Immature natural killer cell (primary cell): ENCODE measurements around the gene CEP44. TPM values are rescaled to one million over a fixed set of nuclear protein-coding genes. Genes with fewer than 3 reads are reported as not detected.

Experiments used
- DNase-seq, 3 donors: peaks; one replicate each; pipeline ENCODE4 v3.0.0; 2022; ENCODE audit warnings: mixed read lengths in 1 of 3
- H3K27ac Mint-ChIP-seq, 6 donors: one replicate each; pipeline ENCODE4 v1.8.0; 2020; ENCODE audit warnings: mixed read lengths in 6 of 6, mild to moderate bottlenecking in 5 of 6, inconsistent platforms in 4 of 6, moderate library complexity in 3 of 6
- H3K27me3 Mint-ChIP-seq, 3 donors: one replicate each; pipeline ENCODE4 v1.8.0; 2020 to 2021; ENCODE audit warnings: low read depth in 3 of 3, mild to moderate bottlenecking in 3 of 3, mixed read lengths in 3 of 3, moderate library complexity in 3 of 3, inconsistent platforms in 1 of 3
- H3K36me3 Mint-ChIP-seq, 3 donors: one replicate each; pipeline ENCODE4 v1.8.0; 2020; ENCODE audit warnings: mixed read lengths in 3 of 3, inconsistent platforms in 2 of 3, mild to moderate bottlenecking in 2 of 3
- H3K4me1 Mint-ChIP-seq, 2 donors: one replicate each; pipeline ENCODE4 v1.8.0; 2020; ENCODE audit warnings: inconsistent platforms in 2 of 2, mild to moderate bottlenecking in 2 of 2, mixed read lengths in 2 of 2, moderate library complexity in 1 of 2
- H3K4me3 Mint-ChIP-seq, 5 donors: one replicate each; pipeline ENCODE4 v1.8.0; 2020; ENCODE audit warnings: mild to moderate bottlenecking in 5 of 5, mixed read lengths in 5 of 5, inconsistent platforms in 3 of 5, moderate library complexity in 3 of 5
- H3K9me3 Mint-ChIP-seq, 6 donors: one replicate each; pipeline ENCODE4 v1.8.0; 2020; ENCODE audit warnings: mild to moderate bottlenecking in 6 of 6, mixed read lengths in 6 of 6, inconsistent platforms in 4 of 6, moderate library complexity in 3 of 6
- polyA plus RNA-seq, 3 donors: library from polyadenylated mRNA; unstranded; fragments of 300-500 nt; fragmentation: Illumina TruSeq; gene quantifications; one replicate each; pipeline ENCODE4 v1.2.3, GENCODE V29; 2021

CEP44 gene
- polyA plus RNA-seq, 3 donors from 2014 or later, result 3.8 to 6.2 (median 4.8) TPM

GRCh38 chr4:174262624-174263444, 20.9 kb upstream of the CEP44 start:
- Mint-ChIP-seq H3K27ac (no peak overlapping the region), H3K4me3 (no peak overlapping the region), H3K4me1 (peaks cover 6 to 30% of the 10 kb centered on the region in 2 donors), H3K9me3 (no peaks in the 10 kb centered on the region), H3K36me3 (peaks cover 0 to 6% (median 0%) of the 10 kb centered on the region in 3 donors), H3K27me3 (no peaks in the 10 kb centered on the region)
- no peak for DNase-seq

- peaks cover 0 to 6% (median 0%) of the 10 kb centered on the region in 3 donors for H3K36me3 Mint-ChIP-seq
- H3K4me3 Mint-ChIP-seq, result no peak overlapping the region
- no peak overlapping the region for H3K27ac Mint-ChIP-seq
- DNase-seq, result no peak
- no peaks in the 10 kb centered on the region for H3K9me3 Mint-ChIP-seq
- H3K4me1 Mint-ChIP-seq, result peaks cover 6 to 30% of the 10 kb centered on the region in 2 donors
- H3K27me3 Mint-ChIP-seq, result no peaks in the 10 kb centered on the region
These were observed 20.3 kb upstream of the CEP44 start for GRCh38 chr4:174263445-174263736.

DNA sequence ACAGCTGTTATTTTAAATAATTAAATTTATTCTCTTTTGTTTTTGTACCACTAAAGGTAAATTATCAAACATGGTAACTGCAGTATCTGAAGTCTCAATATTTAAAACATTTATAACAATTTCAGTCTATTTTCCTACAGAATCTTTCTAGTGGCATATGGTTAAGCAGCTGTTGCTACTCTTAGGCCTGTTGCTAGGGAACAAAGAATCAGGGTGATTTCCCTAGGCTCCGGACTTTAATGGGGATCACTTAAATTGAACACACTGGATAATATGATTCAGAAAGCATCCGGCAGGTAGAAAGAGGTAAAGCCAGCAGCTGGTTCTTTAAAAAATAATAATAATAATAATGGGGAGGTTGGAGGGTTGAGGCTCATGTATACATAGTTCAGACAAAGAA, 17.8 kb upstream of the CEP44 start:
- peaks cover 0 to 6% (median 0%) of the 10 kb centered on the region in 3 donors for H3K36me3 Mint-ChIP-seq
- no peaks in the 10 kb centered on the region for H3K9me3 Mint-ChIP-seq
- no peak for DNase-seq
- peaks cover 8 to 23% of the 10 kb centered on the region in 2 donors for H3K4me1 Mint-ChIP-seq
- H3K27me3 Mint-ChIP-seq, result peaks cover 0 to 2% (median 0%) of the 10 kb centered on the region in 3 donors
- H3K27ac Mint-ChIP-seq, result no peak overlapping the region
- no peak overlapping the region for H3K4me3 Mint-ChIP-seq

DNA sequence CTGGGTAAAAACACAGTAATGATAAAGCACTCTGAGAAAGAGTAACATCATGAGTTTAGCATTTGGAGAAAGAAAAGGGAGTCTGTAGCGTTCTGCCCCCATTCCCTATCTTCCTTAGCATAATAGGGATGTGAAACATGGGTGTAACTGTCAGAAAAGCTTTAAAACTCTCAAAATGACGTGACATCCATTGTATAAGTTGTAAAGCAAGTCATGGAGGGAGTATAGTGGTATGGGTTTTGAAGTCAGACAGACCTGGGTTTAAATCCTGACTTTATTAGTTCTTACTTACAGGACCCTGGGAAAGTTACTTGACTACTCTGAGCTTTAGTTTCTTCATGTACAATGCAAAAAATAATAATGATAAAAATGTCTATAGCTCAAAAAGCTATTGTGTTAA, 17.3 kb upstream of the CEP44 start:
- H3K36me3 Mint-ChIP-seq, result peaks cover 0 to 6% (median 0%) of the 10 kb centered on the region in 3 donors
- DNase-seq, result no peak
- H3K4me3 Mint-ChIP-seq, result no peak overlapping the region
- H3K27me3 Mint-ChIP-seq, result peaks cover 0 to 2% (median 0%) of the 10 kb centered on the region in 3 donors
- no peak overlapping the region for H3K27ac Mint-ChIP-seq
- H3K4me1 Mint-ChIP-seq, result peaks cover 13 to 24% of the 10 kb centered on the region in 2 donors
- no peaks in the 10 kb centered on the region for H3K9me3 Mint-ChIP-seq

GRCh38 chr4:174273930-174274329, 9.8 kb upstream of the CEP44 start:
- Mint-ChIP-seq H3K27me3 (peaks cover 0 to 2% (median 0%) of the 10 kb centered on the region in 3 donors), H3K27ac (no peak overlapping the region), H3K9me3 (no peaks in the 10 kb centered on the region), H3K4me3 (no peak overlapping the region), H3K36me3 (peaks cover 0 to under 1% (median 0%) of the 10 kb centered on the region in 3 donors), H3K4me1 (peaks cover 13 to 64% of the 10 kb centered on the region in 2 donors)
- DNase-seq, result no peak

GRCh38 chr4:174274436-174274835, 9.3 kb upstream of the CEP44 start:
- Mint-ChIP-seq H3K9me3 (no peaks in the 10 kb centered on the region), H3K36me3 (peaks cover 3 to 5% (median 4%) of the 10 kb centered on the region in 3 donors), H3K27me3 (peaks cover 0 to 2% (median 0%) of the 10 kb centered on the region in 3 donors), H3K4me1 (peaks cover 14 to 69% of the 10 kb centered on the region in 2 donors), H3K27ac (no peak overlapping the region), H3K4me3 (no peak overlapping the region)
- DNase-seq, result no peak

DNA sequence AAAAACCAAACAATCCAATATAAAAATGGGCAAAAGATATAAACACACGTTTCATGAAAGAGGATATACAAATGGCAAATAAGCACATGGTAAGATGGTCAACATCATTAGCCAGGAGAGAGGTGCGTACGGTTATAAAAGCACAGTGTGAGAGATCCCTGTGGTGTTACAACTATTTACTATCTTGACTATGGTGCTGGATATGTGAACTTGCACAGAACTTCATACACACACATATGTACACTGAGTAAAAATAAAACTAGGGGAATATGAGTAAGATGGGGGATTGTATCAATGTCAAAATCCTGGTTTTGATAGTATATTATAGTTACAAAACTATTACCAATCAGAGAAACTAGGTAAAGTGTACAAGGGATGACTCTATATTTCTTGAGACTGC, 8.6 kb upstream of the CEP44 start:
- Mint-ChIP-seq H3K4me3 (no peak overlapping the region), H3K4me1 (peaks cover 19 to 76% of the 10 kb centered on the region in 2 donors), H3K27me3 (peaks cover 0 to 2% (median 0%) of the 10 kb centered on the region in 3 donors), H3K36me3 (peaks cover 4 to 6% (median 5%) of the 10 kb centered on the region in 3 donors), H3K9me3 (no peaks in the 10 kb centered on the region), H3K27ac (no peak overlapping the region)
- DNase-seq, result no peak

DNA sequence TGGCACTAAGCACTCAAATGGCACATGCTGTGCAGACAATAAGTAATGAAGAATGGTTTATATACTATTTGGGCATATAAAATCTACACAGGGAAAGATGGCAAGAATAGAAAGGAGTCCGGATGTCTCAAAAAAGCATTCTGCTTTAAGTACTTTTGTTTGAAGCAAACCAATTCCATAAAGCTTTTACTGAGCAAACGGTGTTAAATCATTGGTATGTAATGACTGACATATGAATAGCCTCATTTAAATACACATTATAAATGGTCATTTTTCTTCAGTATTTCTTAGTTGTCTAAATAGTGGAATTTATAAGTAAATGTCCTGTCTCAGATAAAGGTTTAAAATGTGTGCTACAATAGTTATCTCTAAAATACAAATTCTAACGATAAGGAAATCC, 6.3 kb upstream of the CEP44 start:
- no peaks in the 10 kb centered on the region for H3K27me3 Mint-ChIP-seq
- no peak for DNase-seq
- H3K36me3 Mint-ChIP-seq, result peaks cover 4 to 6% (median 5%) of the 10 kb centered on the region in 3 donors
- H3K4me3 Mint-ChIP-seq, result no peak overlapping the region
- peaks cover 27 to 83% of the 10 kb centered on the region in 2 donors for H3K4me1 Mint-ChIP-seq
- H3K27ac Mint-ChIP-seq, result peak overlapping the region in 1 of 6 donors; percentile 53
- no peaks in the 10 kb centered on the region for H3K9me3 Mint-ChIP-seq

DNA sequence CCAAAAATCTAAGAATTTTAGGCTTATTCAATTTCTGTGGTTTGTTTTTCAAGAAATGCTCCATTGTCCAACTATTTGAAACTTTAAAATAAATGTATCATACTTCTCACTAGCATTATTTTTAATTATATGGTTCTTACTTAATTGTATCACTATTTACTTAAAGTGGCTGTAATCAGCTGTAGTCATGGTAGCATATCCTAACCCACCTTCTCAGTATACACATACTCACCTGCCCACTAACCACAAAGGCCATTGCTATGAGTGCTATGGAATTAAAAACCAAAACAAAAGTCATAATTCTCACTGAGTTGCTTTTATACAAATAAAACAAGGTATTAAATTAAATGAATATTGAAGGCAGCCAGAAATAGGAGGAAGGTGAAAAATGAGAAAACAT, 5.2 kb upstream of the CEP44 start:
- H3K9me3 Mint-ChIP-seq, result no peaks in the 10 kb centered on the region
- peaks cover 32 to 82% of the 10 kb centered on the region in 2 donors for H3K4me1 Mint-ChIP-seq
- H3K27ac Mint-ChIP-seq, result peak overlapping the region in 1 of 6 donors; percentile 35
- peaks cover 4 to 6% (median 5%) of the 10 kb centered on the region in 3 donors for H3K36me3 Mint-ChIP-seq
- no peak overlapping the region for H3K4me3 Mint-ChIP-seq
- DNase-seq, result no peak
- H3K27me3 Mint-ChIP-seq, result peaks cover 0 to 6% (median 5%) of the 10 kb centered on the region in 3 donors

GRCh38 chr4:174279433-174280155, 4.1 kb upstream of the CEP44 start:
- DNase-seq, result no peak
- Mint-ChIP-seq H3K27me3 (peaks cover 4 to 10% (median 9%) of the 10 kb centered on the region in 3 donors), H3K4me1 (peaks cover 39 to 88% of the 10 kb centered on the region in 2 donors), H3K27ac (no peak overlapping the region), H3K36me3 (peaks cover 4 to 6% (median 5%) of the 10 kb centered on the region in 3 donors), H3K4me3 (no peak overlapping the region), H3K9me3 (no peaks in the 10 kb centered on the region)

GRCh38 chr4:174281182-174281737, 2.5 kb upstream of the CEP44 start:
- peak overlapping the region in 5 of 6 donors; percentile 31 to 69 (median 41) for H3K27ac Mint-ChIP-seq
- DNase-seq, result no peak
- H3K9me3 Mint-ChIP-seq, result no peaks in the 10 kb centered on the region
- H3K4me3 Mint-ChIP-seq, result peak overlapping the region in 2 of 5 donors; percentile 12 to 25
- peaks cover 4 to 6% (median 5%) of the 10 kb centered on the region in 3 donors for H3K36me3 Mint-ChIP-seq
- H3K27me3 Mint-ChIP-seq, result peaks cover 5 to 11% (median 10%) of the 10 kb centered on the region in 3 donors
- peaks cover 49 to 94% of the 10 kb centered on the region in 2 donors for H3K4me1 Mint-ChIP-seq

DNA sequence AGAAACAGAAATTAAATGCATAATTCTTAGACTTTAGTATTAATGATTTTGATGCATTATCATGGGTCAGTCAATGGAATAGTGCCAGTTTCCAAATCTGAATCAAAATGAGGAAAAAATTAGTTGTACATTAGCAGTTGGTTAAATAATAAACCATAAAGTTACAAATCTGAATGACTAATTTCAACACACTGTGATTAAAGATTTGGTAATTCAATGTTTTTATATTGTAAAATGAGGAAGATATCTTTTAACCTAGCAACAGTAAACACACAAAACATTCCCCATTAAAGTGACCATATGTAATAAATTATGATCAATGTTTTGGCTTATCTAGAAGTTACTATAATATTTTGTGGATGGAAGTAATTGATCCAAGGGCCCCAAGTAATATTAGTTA, 1.8 kb upstream of the CEP44 start:
- Mint-ChIP-seq H3K9me3 (no peaks in the 10 kb centered on the region), H3K27ac (peak overlapping the region in 5 of 6 donors; percentile 98 to 100 (median 100)), H3K27me3 (peaks cover 5 to 11% (median 10%) of the 10 kb centered on the region in 3 donors), H3K4me3 (peak overlapping the region in 4 of 5 donors; percentile 15 to 99 (median 98)), H3K4me1 (peaks cover 49 to 96% of the 10 kb centered on the region in 2 donors), H3K36me3 (peaks cover 4 to 6% (median 5%) of the 10 kb centered on the region in 3 donors)
- no peak for DNase-seq

GRCh38 chr4:174282836-174283506, 740 bp upstream of the CEP44 start:
- Mint-ChIP-seq H3K27me3 (peaks cover 5 to 11% (median 10%) of the 10 kb centered on the region in 3 donors), H3K9me3 (no peaks in the 10 kb centered on the region), H3K4me3 (peak overlapping the region; percentile 96 to 99 (median 99)), H3K27ac (peak overlapping the region; percentile 98 to 100 (median 100)), H3K36me3 (peaks cover 4 to 6% (median 5%) of the 10 kb centered on the region in 3 donors), H3K4me1 (peaks cover 49 to 91% of the 10 kb centered on the region in 2 donors)
- peak; percentile 84 to 87 (median 85) for DNase-seq
